A549 (cell line): ENCODE measurements around the gene FAM219B.

Experiments
- MAZ ChIP-seq: fragments of 150-350 bp; IDR thresholded peaks from 2 replicates; pipeline ENCODE4 v1.6.1; 2014; ENCODE audit warnings: antibody characterized with exemption, low read depth, low read length, borderline replicate concordance
- NR3C1 ChIP-seq: fragments of >200 bp; sonication (Bioruptor Twin); formaldehyde crosslinking; IDR thresholded peaks from 3 replicates; pipeline ENCODE4 v1.6.1; 2017
- POLR2A ChIP-seq: IDR thresholded peaks from 2 replicates; pipeline ENCODE4 v1.6.1; 2012; ENCODE audit warnings: mild to moderate bottlenecking, low read length
- TP53 ChIP-seq: fragments of 250-450 bp; sonication (Bioruptor Pico); IDR thresholded peaks from 2 replicates; pipeline ENCODE4 v1.5.0; 2021; ENCODE audit warnings: mild to moderate bottlenecking, moderate library complexity
- ZFP36 ChIP-seq: fragments of 450-650 bp; IDR thresholded peaks from 2 replicates; pipeline ENCODE4 v1.6.1; 2014; ENCODE audit warnings: borderline replicate concordance; ENCODE audit not compliant: partially characterized antibody
- TF ChIP-seq, protein P1 (sequence below): fragments of >200 bp; sonication (Bioruptor Twin); formaldehyde crosslinking; IDR thresholded peaks from 3 replicates; pipeline ENCODE4 v1.5.1; 2016
- TF ChIP-seq, protein P2 (sequence below): fragments of 200-600 bp; sonication (generic); IDR thresholded peaks from 2 replicates; pipeline ENCODE4 v1.6.1; 2016; ENCODE audit warnings: antibody characterized with exemption, mild to moderate bottlenecking, moderate library complexity

DNA sequence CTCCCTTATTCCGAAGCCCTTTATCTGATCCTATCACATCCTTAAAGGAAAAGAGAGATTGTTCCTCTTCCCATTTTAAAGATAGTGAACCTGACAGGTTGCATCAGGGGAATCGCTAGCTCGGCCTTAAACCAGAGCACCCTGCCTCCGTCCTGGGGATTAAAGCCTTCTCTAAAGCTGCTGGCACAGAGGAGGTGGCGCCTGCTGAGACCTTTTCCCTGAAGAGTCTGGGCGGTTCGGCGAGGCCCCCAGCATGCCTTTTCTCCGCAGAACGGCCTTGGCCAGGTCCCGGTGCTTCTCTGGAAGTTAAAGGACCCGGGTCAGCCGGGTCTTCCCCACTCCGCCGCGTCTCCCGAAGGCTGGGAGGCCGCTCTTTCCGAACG lies 593 bp downstream of the FAM219B start:
- TF ChIP-seq, protein P1, sequence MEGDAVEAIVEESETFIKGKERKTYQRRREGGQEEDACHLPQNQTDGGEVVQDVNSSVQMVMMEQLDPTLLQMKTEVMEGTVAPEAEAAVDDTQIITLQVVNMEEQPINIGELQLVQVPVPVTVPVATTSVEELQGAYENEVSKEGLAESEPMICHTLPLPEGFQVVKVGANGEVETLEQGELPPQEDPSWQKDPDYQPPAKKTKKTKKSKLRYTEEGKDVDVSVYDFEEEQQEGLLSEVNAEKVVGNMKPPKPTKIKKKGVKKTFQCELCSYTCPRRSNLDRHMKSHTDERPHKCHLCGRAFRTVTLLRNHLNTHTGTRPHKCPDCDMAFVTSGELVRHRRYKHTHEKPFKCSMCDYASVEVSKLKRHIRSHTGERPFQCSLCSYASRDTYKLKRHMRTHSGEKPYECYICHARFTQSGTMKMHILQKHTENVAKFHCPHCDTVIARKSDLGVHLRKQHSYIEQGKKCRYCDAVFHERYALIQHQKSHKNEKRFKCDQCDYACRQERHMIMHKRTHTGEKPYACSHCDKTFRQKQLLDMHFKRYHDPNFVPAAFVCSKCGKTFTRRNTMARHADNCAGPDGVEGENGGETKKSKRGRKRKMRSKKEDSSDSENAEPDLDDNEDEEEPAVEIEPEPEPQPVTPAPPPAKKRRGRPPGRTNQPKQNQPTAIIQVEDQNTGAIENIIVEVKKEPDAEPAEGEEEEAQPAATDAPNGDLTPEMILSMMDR = no peak
- TF ChIP-seq, protein P2, sequence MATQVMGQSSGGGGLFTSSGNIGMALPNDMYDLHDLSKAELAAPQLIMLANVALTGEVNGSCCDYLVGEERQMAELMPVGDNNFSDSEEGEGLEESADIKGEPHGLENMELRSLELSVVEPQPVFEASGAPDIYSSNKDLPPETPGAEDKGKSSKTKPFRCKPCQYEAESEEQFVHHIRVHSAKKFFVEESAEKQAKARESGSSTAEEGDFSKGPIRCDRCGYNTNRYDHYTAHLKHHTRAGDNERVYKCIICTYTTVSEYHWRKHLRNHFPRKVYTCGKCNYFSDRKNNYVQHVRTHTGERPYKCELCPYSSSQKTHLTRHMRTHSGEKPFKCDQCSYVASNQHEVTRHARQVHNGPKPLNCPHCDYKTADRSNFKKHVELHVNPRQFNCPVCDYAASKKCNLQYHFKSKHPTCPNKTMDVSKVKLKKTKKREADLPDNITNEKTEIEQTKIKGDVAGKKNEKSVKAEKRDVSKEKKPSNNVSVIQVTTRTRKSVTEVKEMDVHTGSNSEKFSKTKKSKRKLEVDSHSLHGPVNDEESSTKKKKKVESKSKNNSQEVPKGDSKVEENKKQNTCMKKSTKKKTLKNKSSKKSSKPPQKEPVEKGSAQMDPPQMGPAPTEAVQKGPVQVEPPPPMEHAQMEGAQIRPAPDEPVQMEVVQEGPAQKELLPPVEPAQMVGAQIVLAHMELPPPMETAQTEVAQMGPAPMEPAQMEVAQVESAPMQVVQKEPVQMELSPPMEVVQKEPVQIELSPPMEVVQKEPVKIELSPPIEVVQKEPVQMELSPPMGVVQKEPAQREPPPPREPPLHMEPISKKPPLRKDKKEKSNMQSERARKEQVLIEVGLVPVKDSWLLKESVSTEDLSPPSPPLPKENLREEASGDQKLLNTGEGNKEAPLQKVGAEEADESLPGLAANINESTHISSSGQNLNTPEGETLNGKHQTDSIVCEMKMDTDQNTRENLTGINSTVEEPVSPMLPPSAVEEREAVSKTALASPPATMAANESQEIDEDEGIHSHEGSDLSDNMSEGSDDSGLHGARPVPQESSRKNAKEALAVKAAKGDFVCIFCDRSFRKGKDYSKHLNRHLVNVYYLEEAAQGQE = no peak
- TF ChIP-seq POLR2A = no peak
- TF ChIP-seq TP53 = no peak
- no peak for TF ChIP-seq ZFP36
- no peak for TF ChIP-seq MAZ
- no peak for TF ChIP-seq NR3C1
